GM04504 (cell line): Measurements from ENCODE around the gene TTLL8.
"Not testable (repeated sequence)": the region's sequence is repeated elsewhere in the genome, so short reads cannot be mapped to it uniquely, and the experiment has no call there.

Experiments used
- DNase-seq: peaks from one replicate; pipeline ENCODE4 v3.0.0-alpha.2; 2012; ENCODE audit warnings: low read depth

The TTLL8 gene

DNA sequence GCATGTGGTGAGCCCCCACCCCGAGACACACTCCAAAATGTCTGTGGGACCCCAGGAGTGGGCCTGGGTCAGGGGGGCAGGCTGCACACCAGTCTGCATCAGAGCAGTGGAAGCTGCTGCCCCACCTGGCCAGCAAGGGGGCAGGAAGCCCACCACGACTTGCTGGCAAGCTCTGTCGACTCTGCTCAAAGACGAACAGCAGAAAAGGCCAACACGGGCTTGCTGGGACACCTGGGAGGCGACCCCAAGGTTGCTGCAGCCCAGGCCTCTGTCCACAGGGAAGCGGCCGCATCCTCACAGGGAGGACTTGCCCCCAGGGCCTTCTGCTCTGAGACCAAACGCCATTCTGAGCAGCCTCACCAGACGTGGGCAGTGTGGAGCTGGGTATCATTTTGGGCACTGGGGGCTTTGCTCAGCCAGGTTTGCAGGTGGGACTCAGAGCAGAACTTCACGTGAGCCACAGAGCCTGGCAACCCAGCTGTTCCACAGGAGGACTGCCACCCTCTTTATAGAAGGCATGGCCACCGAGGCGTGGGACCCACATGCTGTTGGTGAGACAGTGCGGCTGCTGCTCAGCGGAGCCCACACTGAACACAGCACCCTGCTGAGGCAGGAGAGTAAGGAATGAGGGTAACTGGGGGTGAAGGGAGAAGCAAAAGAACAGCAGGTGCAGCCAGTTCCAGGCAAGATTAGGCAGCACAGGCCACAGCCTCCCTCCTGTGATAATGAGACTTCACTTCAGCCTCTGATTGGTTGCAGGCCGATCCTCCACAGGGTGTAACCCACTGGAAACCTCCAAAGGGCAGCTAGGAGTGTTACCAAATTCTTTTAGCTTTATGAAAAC is 56.5 kb downstream of the TTLL8 start:
- DNase-seq: no peak

DNA sequence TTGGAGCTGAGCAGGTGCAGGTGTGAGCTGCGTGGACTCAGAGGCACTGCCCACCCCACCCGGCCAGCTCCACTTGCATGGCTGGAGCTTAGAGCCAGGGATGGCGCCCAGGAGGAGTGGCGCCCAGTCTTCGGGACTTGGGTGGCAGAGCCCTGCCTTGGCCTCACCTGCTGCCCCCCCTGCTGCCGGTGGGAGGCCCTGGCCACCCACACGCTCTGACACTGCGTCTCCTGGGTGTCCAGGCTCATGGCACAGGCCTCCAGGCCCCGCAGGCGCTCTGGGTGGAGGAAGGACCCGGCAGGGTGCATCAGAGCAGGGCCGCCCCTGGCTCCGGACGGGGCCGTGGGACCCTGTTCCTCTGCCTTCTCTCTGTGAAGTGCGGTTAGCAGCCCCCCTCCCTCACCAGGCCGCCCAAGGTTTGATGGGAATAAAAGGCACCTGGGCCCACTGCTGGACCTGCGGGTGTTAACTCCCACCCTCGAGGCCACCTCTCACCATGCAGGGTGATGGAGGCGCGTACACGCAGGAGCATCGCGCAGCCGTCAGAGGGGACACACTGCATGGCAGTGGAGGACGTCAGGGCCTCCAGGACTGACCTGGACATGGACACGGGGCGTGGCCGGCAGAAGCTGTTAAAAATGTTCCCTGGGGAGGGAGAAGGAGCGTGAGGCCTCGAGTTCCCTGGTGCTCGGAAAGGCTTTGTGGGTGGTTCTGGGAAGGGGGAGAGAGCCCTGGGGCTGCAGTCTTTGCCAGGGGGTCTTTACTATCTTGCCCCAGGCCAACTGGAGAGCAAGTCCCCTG is 57.3 kb downstream of the TTLL8 start:
- DNase-seq: no peak

- no peak for DNase-seq
Observed at GRCh38 chr22:49999946-50000586, 58.0 kb downstream of the TTLL8 start.

DNA sequence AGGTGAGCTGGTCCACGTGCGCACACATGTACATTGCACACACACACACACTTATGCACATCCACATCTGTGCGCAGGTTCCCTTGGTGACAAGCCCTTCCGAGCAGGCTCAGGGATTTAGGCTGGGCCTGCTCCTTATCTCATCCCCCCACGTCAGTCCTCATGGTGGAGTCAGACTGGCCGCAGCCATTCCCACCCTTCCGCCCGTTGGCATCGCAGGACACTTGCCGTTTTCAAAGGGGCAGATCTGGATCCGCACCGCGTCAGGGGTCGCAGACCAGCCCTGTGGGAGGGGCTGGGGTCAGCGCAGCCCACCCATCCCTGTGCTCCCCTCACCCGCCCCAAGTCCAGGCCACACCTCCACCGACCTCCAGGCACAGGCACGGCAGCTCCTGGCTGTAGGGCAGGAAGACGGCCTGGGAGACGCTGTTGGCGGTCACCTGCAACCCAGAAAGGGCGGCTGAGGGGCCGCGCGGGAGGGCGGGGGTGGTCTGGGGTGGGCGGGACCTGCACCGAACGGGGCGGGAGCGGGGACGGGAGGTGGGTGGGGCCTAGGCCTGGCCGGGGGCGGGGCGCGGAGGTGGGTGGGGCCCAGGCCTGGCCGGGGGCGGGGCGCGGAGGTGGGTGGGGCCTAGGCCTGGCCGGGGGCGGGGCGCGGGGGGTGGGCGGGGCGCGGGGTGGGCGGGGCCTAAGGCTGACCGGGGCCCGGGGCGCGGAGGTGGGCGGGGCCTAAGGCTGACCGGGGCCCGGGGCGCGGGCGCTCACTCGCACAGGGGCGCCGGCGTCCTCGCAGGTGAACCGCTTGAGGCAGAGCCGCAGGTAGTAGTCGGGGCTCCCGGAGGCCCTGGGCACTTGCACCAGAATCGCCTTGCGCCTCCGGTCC is 58.8 kb downstream of the TTLL8 start:
- DNase-seq: no peak

GRCh38 chr22:49998718-49999062 is 59.4 kb downstream of the TTLL8 start:
- no peak for DNase-seq

GRCh38 chr22:49997932-49998717 is 60.0 kb downstream of the TTLL8 start:
- no peak for DNase-seq

GRCh38 chr22:49997251-49997599 is 60.9 kb downstream of the TTLL8 start:
- no peak for DNase-seq

DNA sequence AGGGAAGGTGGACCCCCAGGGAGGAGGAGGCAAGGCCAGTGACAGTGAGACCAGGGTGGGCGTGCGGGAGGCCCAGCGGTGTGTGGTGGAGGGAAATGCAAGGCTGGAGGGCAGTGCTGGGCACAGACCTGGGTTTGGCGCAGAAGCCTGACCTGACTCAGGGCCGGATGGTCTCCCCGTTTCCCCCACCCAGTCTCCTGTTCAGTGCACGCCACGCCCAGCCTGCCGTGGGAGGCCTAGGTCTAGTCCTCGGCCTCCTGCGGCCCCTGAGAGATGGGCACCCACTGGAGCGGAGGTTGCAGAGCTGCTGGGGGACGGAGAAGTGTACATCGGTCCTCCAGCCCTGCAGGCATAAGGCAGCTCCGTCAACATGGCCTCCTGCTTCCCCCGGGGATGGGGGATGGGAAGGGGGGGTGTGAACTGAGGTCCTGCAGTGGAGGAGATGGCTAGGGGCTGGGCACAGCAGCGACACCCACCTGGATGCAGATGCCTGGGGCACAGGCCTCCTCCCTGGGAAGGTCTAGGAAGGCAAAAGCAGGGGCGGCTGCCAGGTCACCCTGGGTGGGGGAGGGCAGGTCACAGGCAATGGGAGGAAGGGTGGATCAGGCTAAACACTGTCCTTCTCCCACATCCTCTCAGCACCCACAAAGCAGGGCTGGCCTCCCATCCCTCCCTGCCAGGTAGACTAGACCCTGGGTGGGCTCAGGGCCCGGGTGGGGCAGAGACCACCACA is 61.4 kb downstream of the TTLL8 start:
- DNase-seq: no peak

DNA sequence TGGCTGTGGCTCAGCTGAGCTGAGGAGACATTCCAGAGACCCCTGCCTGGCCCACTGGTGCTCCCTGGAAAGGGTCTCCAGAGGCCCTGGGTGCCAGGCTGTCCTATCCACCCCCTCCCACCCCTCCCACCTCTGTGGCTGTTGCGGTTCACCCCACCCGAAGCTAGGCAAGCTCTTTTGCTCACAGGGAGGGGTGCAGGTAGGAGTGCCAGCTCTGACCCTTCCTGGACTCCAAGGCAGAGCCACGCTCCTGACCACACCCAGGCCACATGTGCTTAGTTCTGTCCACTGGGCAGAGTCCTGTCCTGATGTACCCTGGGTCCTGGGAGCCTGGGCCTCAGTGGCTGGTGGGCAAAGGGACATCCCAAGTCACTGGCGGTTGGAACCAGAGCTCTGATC is 62.0 kb downstream of the TTLL8 start:
- no peak for DNase-seq

DNA sequence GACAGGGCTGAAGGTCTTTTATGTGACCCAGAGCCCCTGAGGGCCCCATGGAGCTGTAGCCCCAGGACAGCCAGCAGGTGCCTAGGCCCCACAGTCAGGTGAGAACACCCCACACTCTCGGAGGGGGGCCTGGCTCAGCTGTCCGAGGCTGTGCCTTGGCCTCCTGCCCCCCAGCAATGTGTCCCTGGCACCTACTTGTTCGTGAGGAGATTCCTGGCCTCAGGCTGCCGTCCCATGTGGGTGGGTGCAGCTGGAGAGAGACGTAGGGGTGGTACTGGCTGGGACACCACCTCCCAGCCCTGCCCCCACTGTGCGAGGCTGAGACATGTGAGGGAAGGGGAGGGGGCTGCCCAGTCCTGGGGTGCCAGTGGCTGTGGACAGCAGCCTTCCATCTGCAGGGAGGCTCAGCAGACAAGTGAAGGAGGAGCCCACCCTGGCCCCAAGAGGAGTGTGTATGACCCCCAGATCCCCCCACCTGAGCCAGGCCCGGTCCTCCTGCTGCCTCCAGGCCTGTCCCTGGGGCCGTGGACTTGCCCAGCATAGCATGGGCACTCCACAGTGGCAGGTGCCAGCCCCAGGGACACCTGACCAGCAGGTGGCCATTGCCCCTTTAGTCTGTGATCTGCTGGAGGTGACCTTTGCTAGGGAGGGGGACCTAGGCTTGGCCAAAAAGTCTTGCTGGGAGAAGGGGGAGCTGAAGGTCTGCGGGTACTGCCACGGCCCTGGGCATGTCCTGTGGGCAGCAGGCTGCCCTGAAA is 62.6 kb downstream of the TTLL8 start:
- no peak for DNase-seq

DNA sequence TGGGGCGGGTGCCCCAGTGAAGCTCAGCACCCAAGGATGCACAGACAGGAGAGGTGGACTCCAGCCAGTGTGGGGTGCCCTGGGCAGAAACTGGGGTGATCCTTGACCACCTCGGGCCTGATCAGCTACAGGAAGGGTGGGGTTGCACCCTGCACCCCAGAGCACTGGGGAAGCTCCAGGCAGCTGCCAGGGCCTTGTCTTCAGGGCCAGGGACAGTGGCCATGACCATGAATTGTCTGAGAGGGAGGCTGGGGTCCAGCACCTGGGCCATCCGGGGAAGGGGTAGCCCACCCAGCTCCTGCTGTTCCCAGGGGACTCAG is 63.1 kb downstream of the TTLL8 start:
- no peak for DNase-seq

GRCh38 chr22:49994361-49995040 is 63.6 kb downstream of the TTLL8 start:
- DNase-seq: no peak

DNA sequence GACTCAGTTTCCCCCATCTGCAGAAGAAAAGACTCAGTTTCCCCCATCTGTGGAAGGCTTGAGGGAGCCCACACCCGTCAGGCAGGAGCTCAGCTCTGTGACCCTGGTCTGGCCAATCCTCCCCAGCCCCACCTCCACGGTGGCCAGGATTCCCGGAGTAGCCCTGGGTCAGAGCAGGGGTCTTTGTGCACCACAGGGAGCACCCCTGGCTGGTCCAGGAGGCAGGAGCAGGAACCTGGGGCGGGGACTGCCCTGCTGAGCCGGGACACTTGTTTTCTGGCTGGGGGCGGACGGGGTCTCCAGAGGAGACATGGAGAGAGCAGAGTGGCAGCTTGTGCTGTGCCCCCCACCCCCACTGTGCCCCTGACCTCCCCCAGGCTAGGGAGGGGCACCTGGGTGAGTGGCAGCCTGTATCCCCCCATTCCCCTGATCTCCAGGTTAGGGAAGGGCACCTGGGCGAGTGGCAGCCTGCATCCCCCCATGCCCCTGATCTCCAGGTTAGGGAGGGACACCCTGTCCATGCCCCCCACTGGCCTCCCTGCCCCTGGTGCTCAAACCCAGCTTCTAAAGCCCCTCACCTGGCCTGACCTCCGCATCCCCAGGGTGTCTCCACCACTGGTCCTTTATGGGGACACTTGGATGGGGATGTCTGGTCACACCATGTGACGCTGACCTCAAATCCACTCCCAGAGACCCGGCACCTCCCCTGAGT is 64.3 kb downstream of the TTLL8 start:
- no peak for DNase-seq

- no peak for DNase-seq
Observed at GRCh38 chr22:49992921-49993648, 65.0 kb downstream of the TTLL8 start.

GRCh38 chr22:49991907-49992533 is 66.1 kb downstream of the TTLL8 start:
- no peak for DNase-seq

DNA sequence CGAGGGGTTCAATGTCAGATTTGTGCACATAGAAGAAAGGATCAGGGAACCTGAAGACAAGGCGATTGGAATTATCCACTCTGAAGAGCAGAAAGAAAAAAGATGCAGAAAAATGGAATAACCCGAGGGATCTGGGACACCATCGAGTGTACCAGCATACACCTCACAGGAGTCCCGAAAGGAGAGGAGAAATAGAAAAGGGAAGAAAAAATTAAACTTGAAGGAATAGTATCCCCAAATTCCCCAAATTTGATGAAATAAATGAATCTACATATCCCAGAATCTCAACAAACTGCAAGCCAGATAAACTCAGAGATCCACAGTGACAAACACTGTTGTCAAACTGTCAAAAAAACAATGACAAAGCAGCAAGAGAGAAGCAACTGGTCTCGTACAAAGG is 66.9 kb downstream of the TTLL8 start:
- DNase-seq: no peak

GRCh38 chr22:49989826-49990225 is 68.3 kb downstream of the TTLL8 start:
- DNase-seq: not testable (repeated sequence)

DNA sequence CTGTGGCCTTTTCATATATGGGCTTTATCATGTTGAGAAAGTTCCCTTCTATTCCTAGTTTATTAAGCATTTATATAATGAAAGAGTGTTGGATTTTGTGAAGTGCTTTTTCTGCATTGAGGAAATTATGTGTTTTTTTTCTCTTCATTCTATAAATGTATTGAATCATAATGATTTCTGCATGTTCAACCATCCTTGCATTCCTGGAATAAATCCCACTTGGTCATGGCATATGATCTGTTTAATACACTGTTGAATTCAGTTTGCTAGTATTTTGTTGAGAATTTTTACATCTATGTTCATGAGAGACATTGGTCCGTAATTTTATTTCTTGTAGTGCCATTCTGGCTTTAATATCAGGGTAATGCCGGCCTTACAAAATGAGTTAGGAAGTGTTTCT is 71.8 kb downstream of the TTLL8 start:
- no peak for DNase-seq
